Stimulated activated naive B cell treated with anti-CD40 and anti-IgM and Interleukin-4, amounts not matched to agents 10 μg/mL and 1 μg/mL and 100 μg/mL, for 72 hours (primary cell): ENCODE measurements around the gene LYPD6B.

Experiments
- ATAC-seq, 2 donors: fragments of 150-1000 bp; cut with Tn5 transposase; replicated peaks; 2 replicates each; pipeline ENCODE4 v1.10.0; 2021; ENCODE audit warnings: moderate library complexity in 1 of 2
- DNase-seq: peaks from one replicate; pipeline ENCODE4 v3.0.0; 2021
- H3K27ac Mint-ChIP-seq: one replicate; pipeline ENCODE4 v1.8.0; 2022; ENCODE audit warnings: mild to moderate bottlenecking, mixed read lengths
- H3K27me3 Mint-ChIP-seq, 2 donors: one replicate each; pipeline ENCODE4 v1.8.0; 2022; ENCODE audit warnings: mixed read lengths in 2 of 2
- H3K36me3 Mint-ChIP-seq, 2 donors: one replicate each; pipeline ENCODE4 v1.8.0; 2022; ENCODE audit warnings: mixed read lengths in 2 of 2, mild to moderate bottlenecking in 1 of 2
- H3K4me1 Mint-ChIP-seq, 2 donors: one replicate each; pipeline ENCODE4 v1.8.0; 2022; ENCODE audit warnings: mixed read lengths in 2 of 2, mild to moderate bottlenecking in 1 of 2
- H3K4me3 Mint-ChIP-seq, 2 donors: one replicate each; pipeline ENCODE4 v1.8.0; 2022; ENCODE audit warnings: mild to moderate bottlenecking in 2 of 2, mixed read lengths in 2 of 2, moderate library complexity in 1 of 2
- H3K9me3 Mint-ChIP-seq, 2 donors: one replicate each; pipeline ENCODE4 v1.8.0; 2022; ENCODE audit warnings: mixed read lengths in 2 of 2, mild to moderate bottlenecking in 1 of 2

The LYPD6B gene

GRCh38 chr2:149087751-149088150, 49.3 kb downstream of the LYPD6B start:
- H3K27ac Mint-ChIP-seq = no peak overlapping the region
- H3K9me3 Mint-ChIP-seq = no peaks in the 10 kb centered on the region
- H3K27me3 Mint-ChIP-seq = peaks cover 20 to 21% of the 10 kb centered on the region in 2 donors
- DNase-seq (no peak), ATAC-seq (no peak)
- H3K4me3 Mint-ChIP-seq = no peak overlapping the region
- no peaks in the 10 kb centered on the region for H3K4me1 Mint-ChIP-seq
- no peaks in the 10 kb centered on the region for H3K36me3 Mint-ChIP-seq

- peaks cover 17 to 24% of the 10 kb centered on the region in 2 donors for H3K27me3 Mint-ChIP-seq
- DNase-seq = no peak
- H3K9me3 Mint-ChIP-seq = no peaks in the 10 kb centered on the region
- no peaks in the 10 kb centered on the region for H3K4me1 Mint-ChIP-seq
- H3K4me3 Mint-ChIP-seq = no peak overlapping the region
- no peak overlapping the region for H3K27ac Mint-ChIP-seq
- no peak for ATAC-seq
- H3K36me3 Mint-ChIP-seq = no peaks in the 10 kb centered on the region
These were observed 50.6 kb downstream of the LYPD6B start for GRCh38 chr2:149089068-149089467.

GRCh38 chr2:149090706-149091105, 52.2 kb downstream of the LYPD6B start:
- Mint-ChIP-seq H3K27ac (no peak overlapping the region), H3K4me1 (no peaks in the 10 kb centered on the region), H3K4me3 (no peak overlapping the region), H3K36me3 (no peaks in the 10 kb centered on the region), H3K27me3 (peaks cover 24% of the 10 kb centered on the region in 2 donors), H3K9me3 (no peaks in the 10 kb centered on the region)
- DNase-seq (no peak), ATAC-seq (no peak)

- peaks cover 20 to 25% of the 10 kb centered on the region in 2 donors for H3K27me3 Mint-ChIP-seq
- ATAC-seq = no peak
- H3K27ac Mint-ChIP-seq = no peak overlapping the region
- no peak overlapping the region for H3K4me3 Mint-ChIP-seq
- H3K9me3 Mint-ChIP-seq = no peaks in the 10 kb centered on the region
- DNase-seq = no peak
- no peaks in the 10 kb centered on the region for H3K36me3 Mint-ChIP-seq
- H3K4me1 Mint-ChIP-seq = no peaks in the 10 kb centered on the region
These were observed 55.1 kb downstream of the LYPD6B start for GRCh38 chr2:149093579-149093978.

GRCh38 chr2:149094217-149095015, 55.9 kb downstream of the LYPD6B start:
- ATAC-seq = no peak
- DNase-seq = no peak
- no peaks in the 10 kb centered on the region for H3K9me3 Mint-ChIP-seq
- H3K4me3 Mint-ChIP-seq = no peak overlapping the region
- H3K4me1 Mint-ChIP-seq = no peaks in the 10 kb centered on the region
- no peaks in the 10 kb centered on the region for H3K36me3 Mint-ChIP-seq
- peaks cover 20% of the 10 kb centered on the region in 2 donors for H3K27me3 Mint-ChIP-seq
- H3K27ac Mint-ChIP-seq = no peak overlapping the region

GRCh38 chr2:149098701-149099100, 60.2 kb downstream of the LYPD6B start:
- DNase-seq (no peak), ATAC-seq (no peak)
- Mint-ChIP-seq H3K9me3 (no peaks in the 10 kb centered on the region), H3K27me3 (peaks cover 12 to 14% of the 10 kb centered on the region in 2 donors), H3K4me1 (no peaks in the 10 kb centered on the region), H3K27ac (no peak overlapping the region), H3K36me3 (no peaks in the 10 kb centered on the region), H3K4me3 (no peak overlapping the region)

- no peaks in the 10 kb centered on the region for H3K9me3 Mint-ChIP-seq
- no peaks in the 10 kb centered on the region for H3K36me3 Mint-ChIP-seq
- H3K27ac Mint-ChIP-seq = no peak overlapping the region
- H3K4me3 Mint-ChIP-seq = no peak overlapping the region
- ATAC-seq = no peak
- peaks cover 10 to 12% of the 10 kb centered on the region in 2 donors for H3K27me3 Mint-ChIP-seq
- H3K4me1 Mint-ChIP-seq = no peaks in the 10 kb centered on the region
- no peak for DNase-seq
These were observed 60.8 kb downstream of the LYPD6B start for GRCh38 chr2:149099298-149099697.

GRCh38 chr2:149100739-149101699, 62.5 kb downstream of the LYPD6B start:
- peaks cover 2 to 6% of the 10 kb centered on the region in 2 donors for H3K27me3 Mint-ChIP-seq
- no peaks in the 10 kb centered on the region for H3K4me1 Mint-ChIP-seq
- DNase-seq (no peak), ATAC-seq (no peak)
- no peaks in the 10 kb centered on the region for H3K9me3 Mint-ChIP-seq
- no peaks in the 10 kb centered on the region for H3K36me3 Mint-ChIP-seq
- no peak overlapping the region for H3K4me3 Mint-ChIP-seq
- no peak overlapping the region for H3K27ac Mint-ChIP-seq

GRCh38 chr2:149101818-149102217, 63.3 kb downstream of the LYPD6B start:
- no peak for ATAC-seq
- Mint-ChIP-seq H3K9me3 (peaks cover 0 to 3% of the 10 kb centered on the region in 2 donors), H3K36me3 (no peaks in the 10 kb centered on the region), H3K27me3 (peaks cover 0 to 3% of the 10 kb centered on the region in 2 donors), H3K4me3 (no peak overlapping the region), H3K4me1 (no peaks in the 10 kb centered on the region), H3K27ac (no peak overlapping the region)
- no peak for DNase-seq

- Mint-ChIP-seq H3K36me3 (no peaks in the 10 kb centered on the region), H3K4me1 (no peaks in the 10 kb centered on the region), H3K27me3 (peaks cover 0 to 3% of the 10 kb centered on the region in 2 donors), H3K27ac (no peak overlapping the region), H3K9me3 (peaks cover 0 to 5% of the 10 kb centered on the region in 2 donors), H3K4me3 (no peak overlapping the region)
- ATAC-seq = no peak
- no peak for DNase-seq
These were observed 64.7 kb downstream of the LYPD6B start for GRCh38 chr2:149103081-149103620.

- no peaks in the 10 kb centered on the region for H3K4me1 Mint-ChIP-seq
- H3K4me3 Mint-ChIP-seq = no peak overlapping the region
- H3K27ac Mint-ChIP-seq = no peak overlapping the region
- peaks cover 0 to 3% of the 10 kb centered on the region in 2 donors for H3K27me3 Mint-ChIP-seq
- DNase-seq (no peak), ATAC-seq (no peak)
- H3K36me3 Mint-ChIP-seq = no peaks in the 10 kb centered on the region
- H3K9me3 Mint-ChIP-seq = peaks cover 0 to 6% of the 10 kb centered on the region in 2 donors
These were observed 65.7 kb downstream of the LYPD6B start for GRCh38 chr2:149104221-149104620.

- Mint-ChIP-seq H3K4me3 (no peak overlapping the region), H3K4me1 (no peaks in the 10 kb centered on the region), H3K27me3 (no peaks in the 10 kb centered on the region), H3K9me3 (peaks cover 6 to 7% of the 10 kb centered on the region in 2 donors), H3K27ac (no peak overlapping the region), H3K36me3 (no peaks in the 10 kb centered on the region)
- DNase-seq = no peak
- ATAC-seq = no peak
These were observed 73.6 kb downstream of the LYPD6B start for GRCh38 chr2:149112068-149112467.

- ATAC-seq (no peak), DNase-seq (no peak)
- H3K4me1 Mint-ChIP-seq = no peaks in the 10 kb centered on the region
- H3K36me3 Mint-ChIP-seq = no peaks in the 10 kb centered on the region
- no peaks in the 10 kb centered on the region for H3K27me3 Mint-ChIP-seq
- H3K9me3 Mint-ChIP-seq = peaks cover 6 to 7% of the 10 kb centered on the region in 2 donors
- H3K4me3 Mint-ChIP-seq = no peak overlapping the region
- no peak overlapping the region for H3K27ac Mint-ChIP-seq
These were observed 74.2 kb downstream of the LYPD6B start for GRCh38 chr2:149112713-149113112.

- ATAC-seq (no peak), DNase-seq (no peak)
- peaks cover 2 to 7% of the 10 kb centered on the region in 2 donors for H3K9me3 Mint-ChIP-seq
- no peaks in the 10 kb centered on the region for H3K27me3 Mint-ChIP-seq
- H3K4me3 Mint-ChIP-seq = no peak overlapping the region
- H3K27ac Mint-ChIP-seq = no peak overlapping the region
- H3K4me1 Mint-ChIP-seq = no peaks in the 10 kb centered on the region
- no peaks in the 10 kb centered on the region for H3K36me3 Mint-ChIP-seq
These were observed 77.3 kb downstream of the LYPD6B start for GRCh38 chr2:149115781-149116180.
